ENCODE results near the gene CDK14. TPM values are rescaled to one million over a fixed set of nuclear protein-coding genes. Genes with fewer than 3 reads are reported as not detected.

Gene CDK14
- total and polyA plus RNA-seq, 2 donors (not counting 3 experiments of a cell fraction or from before 2014, with no cell fraction given): 5.5 to 34.2 TPM

GRCh38 chr7:90648107-90648506 lies 52.0 kb downstream of the CDK14 start:
- Histone ChIP-seq H3K27ac (ENCODE audit: insufficient read depth, low read depth, low read length) (no peak overlapping the region), H2AFZ (ENCODE audit: low read depth, low read length) (no peak overlapping the region), H3K27me3 (ENCODE audit: control insufficient read depth in 2 of 2, insufficient read depth in 2 of 2, low read length in 2 of 2) (no peaks in the 10 kb centered on the region), H3K4me3 (replicated peaks in 1 of 3; ENCODE audit: insufficient read depth in 1 of 3, low read depth in 1 of 3, low read length in 3 of 3) (no peak overlapping the region), H3K9ac (replicated peaks; ENCODE audit: extremely low read depth, insufficient read depth, low read length) (no peak overlapping the region), H3K36me3 (ENCODE audit: control insufficient read depth in 2 of 2, extremely low read depth in 1 of 2, insufficient read depth in 2 of 2, low read length in 2 of 2) (no peaks in the 10 kb centered on the region), H3K9me1 (replicated peaks; ENCODE audit: control insufficient read depth, extremely low read depth, insufficient read depth, low read length) (no peaks in the 10 kb centered on the region), H4K20me1 (replicated peaks; ENCODE audit: control insufficient read depth, extremely low read depth, insufficient read depth, low read length) (no peaks in the 10 kb centered on the region), H3K4me2 (ENCODE audit: insufficient read depth, low read length) (no peak overlapping the region), H3K9me3 (replicated peaks; ENCODE audit: control insufficient read depth, insufficient read depth, low read length) (no peaks in the 10 kb centered on the region), H3K4me1 (ENCODE audit: control insufficient read depth, extremely low read depth, insufficient read depth, low read length) (no peaks in the 10 kb centered on the region), H3K79me2 (ENCODE audit: control insufficient read depth, insufficient read depth, low read length) (peaks cover 21% of the 10 kb centered on the region)
- POLR2A ChIA-PET: no interaction called here
- intact Hi-C loops (cut with micrococcal nuclease) (no loop called here), dilution Hi-C loops (cut with MboI; ENCODE audit: extremely low pct_ligation_motif_present, low sequenced_read_pairs) (no loop called here)
- DNase-seq (ENCODE audit: low read depth, low spot score) (no peak), FAIRE-seq (no peak)
- BruUV-seq (replicated peaks): no TSS peak
- TF ChIP-seq POLR2A (IDR thresholded peaks at IDR 0.05; ENCODE audit: low read depth, low read length) (no peak), MAX (IDR thresholded peaks at IDR 0.05; ENCODE audit: insufficient read depth, insufficient read length) (no peak), GATA2 (IDR thresholded peaks at IDR 0.05; ENCODE audit: insufficient read depth, insufficient read length, low read depth, low read length) (no peak)
- CTCF ChIA-PET: no interaction called here

- CTCF ChIA-PET: interaction anchor here (0.7 kb wide), 1 partner anchor 899 kb away, joined by 3 read pairs; no protein-coding TSS in a partner anchor
- DNase-seq (ENCODE audit: low read depth, low spot score): no peak
- H3K36me3 ChIP-seq (ENCODE audit: control insufficient read depth in 2 of 2, extremely low read depth in 1 of 2, insufficient read depth in 2 of 2, low read length in 2 of 2): no peaks in the 10 kb centered on the region
Measured at GRCh38 chr7:90648834-90649233, 52.7 kb downstream of the CDK14 start.

More at GRCh38 chr7:90648834-90649233, 52.7 kb downstream of the CDK14 start:
- Histone ChIP-seq H3K4me2 (ENCODE audit: insufficient read depth, low read length) (no peak overlapping the region), H3K4me1 (ENCODE audit: control insufficient read depth, extremely low read depth, insufficient read depth, low read length) (no peaks in the 10 kb centered on the region), H3K27me3 (ENCODE audit: control insufficient read depth in 2 of 2, insufficient read depth in 2 of 2, low read length in 2 of 2) (no peaks in the 10 kb centered on the region), H3K4me3 (replicated peaks in 1 of 3; ENCODE audit: insufficient read depth in 1 of 3, low read depth in 1 of 3, low read length in 3 of 3) (no peak overlapping the region), H3K9ac (replicated peaks; ENCODE audit: extremely low read depth, insufficient read depth, low read length) (no peak overlapping the region), H3K9me1 (replicated peaks; ENCODE audit: control insufficient read depth, extremely low read depth, insufficient read depth, low read length) (no peaks in the 10 kb centered on the region), H3K27ac (ENCODE audit: insufficient read depth, low read depth, low read length) (no peak overlapping the region), H3K79me2 (ENCODE audit: control insufficient read depth, insufficient read depth, low read length) (peaks cover 25% of the 10 kb centered on the region), H2AFZ (ENCODE audit: low read depth, low read length) (no peak overlapping the region), H3K9me3 (replicated peaks; ENCODE audit: control insufficient read depth, insufficient read depth, low read length) (no peaks in the 10 kb centered on the region), H4K20me1 (replicated peaks; ENCODE audit: control insufficient read depth, extremely low read depth, insufficient read depth, low read length) (no peaks in the 10 kb centered on the region)
- intact Hi-C loops (cut with micrococcal nuclease) (no loop called here), dilution Hi-C loops (cut with MboI; ENCODE audit: extremely low pct_ligation_motif_present, low sequenced_read_pairs) (no loop called here)
- POLR2A ChIA-PET: no interaction called here
- no peak for FAIRE-seq
- BruUV-seq (replicated peaks): no TSS peak
- TF ChIP-seq POLR2AphosphoS5 (IDR thresholded peaks at IDR 0.05; ENCODE audit: insufficient read depth, low read depth, low read length): no peak
